ENCODE data around the gene PASK. TPM values are rescaled to one million over a fixed set of nuclear protein-coding genes. Genes with fewer than 3 reads are reported as not detected.

Gene PASK
- total RNA-seq, 1 donor from 2014 or later, result 64.2 TPM

GRCh38 chr2:241064008-241064801, 85.1 kb downstream of the PASK start:
- DNase-seq (ENCODE audit: low read depth, low spot score), result no peak
- Mint-ChIP-seq H3K27ac (ENCODE audit: unreplicated experiment) (no peak overlapping the region), H3K4me1 (no peaks in the 10 kb centered on the region), H3K4me3 (no peak overlapping the region), H3K9me3 (no peaks in the 10 kb centered on the region), H3K36me3 (ENCODE audit: low read depth) (no peaks in the 10 kb centered on the region), H3K27me3 (ENCODE audit: low read depth) (peaks cover 36% of the 10 kb centered on the region)
- no peak for TF ChIP-seq CTCF (conservative IDR thresholded peaks at IDR 0.05)

GRCh38 chr2:241063587-241063986, 85.7 kb downstream of the PASK start:
- peaks cover 42% of the 10 kb centered on the region for H3K27me3 Mint-ChIP-seq (ENCODE audit: low read depth)
- no peak for DNase-seq (ENCODE audit: low read depth, low spot score)
- H3K9me3 Mint-ChIP-seq, result no peaks in the 10 kb centered on the region
- no peak overlapping the region for H3K4me3 Mint-ChIP-seq
- no peaks in the 10 kb centered on the region for H3K36me3 Mint-ChIP-seq (ENCODE audit: low read depth)
- H3K4me1 Mint-ChIP-seq, result no peaks in the 10 kb centered on the region
- TF ChIP-seq CTCF (conservative IDR thresholded peaks at IDR 0.05), result no peak
- H3K27ac Mint-ChIP-seq (ENCODE audit: unreplicated experiment), result no peak overlapping the region

- H3K4me1 Mint-ChIP-seq, result no peaks in the 10 kb centered on the region
- H3K36me3 Mint-ChIP-seq (ENCODE audit: low read depth), result no peaks in the 10 kb centered on the region
- H3K9me3 Mint-ChIP-seq, result no peaks in the 10 kb centered on the region
- DNase-seq (ENCODE audit: low read depth, low spot score), result no peak
- no peak overlapping the region for H3K4me3 Mint-ChIP-seq
- no peak for TF ChIP-seq CTCF (conservative IDR thresholded peaks at IDR 0.05)
- H3K27me3 Mint-ChIP-seq (ENCODE audit: low read depth), result peaks cover 46% of the 10 kb centered on the region
- H3K27ac Mint-ChIP-seq (ENCODE audit: unreplicated experiment), result no peak overlapping the region
Observed at GRCh38 chr2:241063093-241063551, 86.2 kb downstream of the PASK start.

- Mint-ChIP-seq H3K9me3 (no peaks in the 10 kb centered on the region), H3K36me3 (ENCODE audit: low read depth) (no peaks in the 10 kb centered on the region), H3K4me3 (no peak overlapping the region), H3K4me1 (no peaks in the 10 kb centered on the region), H3K27me3 (ENCODE audit: low read depth) (peaks cover 49% of the 10 kb centered on the region), H3K27ac (ENCODE audit: unreplicated experiment) (no peak overlapping the region)
- no peak for TF ChIP-seq CTCF (conservative IDR thresholded peaks at IDR 0.05)
- DNase-seq (ENCODE audit: low read depth, low spot score), result no peak
Observed at GRCh38 chr2:241062389-241063092, 86.7 kb downstream of the PASK start.

GRCh38 chr2:241061275-241061674, 88.0 kb downstream of the PASK start:
- Mint-ChIP-seq H3K36me3 (ENCODE audit: low read depth) (no peaks in the 10 kb centered on the region), H3K9me3 (no peaks in the 10 kb centered on the region), H3K27ac (ENCODE audit: unreplicated experiment) (no peak overlapping the region), H3K4me1 (no peaks in the 10 kb centered on the region), H3K27me3 (ENCODE audit: low read depth) (peaks cover 48% of the 10 kb centered on the region), H3K4me3 (no peak overlapping the region)
- TF ChIP-seq CTCF (conservative IDR thresholded peaks at IDR 0.05), result no peak
- no peak for DNase-seq (ENCODE audit: low read depth, low spot score)

Other genes with a start within 250 kb of the PASK start
- gene CROCC2, start 243.1 kb downstream of the PASK start, total RNA-seq, result not detected in 2 replicates
- 0.16 and 0.30 TPM in 2 replicates for gene SNED1, start 150.9 kb downstream of the PASK start, total RNA-seq
- gene MTERF4, start 47.2 kb downstream of the PASK start, total RNA-seq, result 43.7 and 46.2 TPM in 2 replicates
- gene PPP1R7, start 995 bp upstream of the PASK start, total RNA-seq, result 53.2 and 59.0 TPM in 2 replicates
- gene ANO7, start 39.2 kb upstream of the PASK start, total RNA-seq, result 3.2 TPM in 2 replicates
- 320 and 333 TPM in 2 replicates for gene HDLBP, start 166.2 kb upstream of the PASK start, total RNA-seq
- gene SEPTIN2, start 166.5 kb upstream of the PASK start, total RNA-seq, result 466 and 490 TPM in 2 replicates
- gene FARP2, start 206.8 kb upstream of the PASK start, total RNA-seq, result 34.4 and 36.1 TPM in 2 replicates